Left lung (tissue), 10 donors: ENCODE data around the gene TBL1X. TPM values are rescaled to one million over a fixed set of nuclear protein-coding genes. Genes with fewer than 3 reads are reported as not detected.

ENCODE experiments used
- ATAC-seq: fragments of 200-7000 bp; cut with Tn5 transposase; one replicate; pipeline ENCODE4 v1.9.1; 2020; ENCODE audit warnings: moderate library complexity
- DNase-seq, 4 donors: peaks; one replicate each; pipeline ENCODE4 v3.0.0-alpha.2; 2013 to 2020
- H3K27ac ChIP-seq, 2 donors: fragments of 200-600 bp; sonication (generic) in 1 of 2; one replicate each; pipeline versions ENCODE4 v1.5.0 to v1.8.0; 2020 to 2021
- H3K27me3 ChIP-seq, 2 donors: fragments of 200-600 bp; sonication (generic) in 1 of 2; one replicate each; pipeline versions ENCODE4 v1.5.0 to v1.8.0; 2020 to 2021
- H3K36me3 ChIP-seq, 2 donors: fragments of 200-600 bp; sonication (generic) in 1 of 2; one replicate each; pipeline versions ENCODE4 v1.5.0 to v1.8.0; 2020 to 2021
- H3K4me1 ChIP-seq, 2 donors: fragments of 200-600 bp; one replicate each; pipeline ENCODE4 v1.8.0; 2021
- H3K4me3 ChIP-seq, 2 donors: fragments of 200-600 bp; sonication (generic) in 1 of 2; one replicate each; pipeline versions ENCODE4 v1.5.0 to v1.8.0; 2020 to 2021; ENCODE audit warnings: mild to moderate bottlenecking in 1 of 2
- H3K9me3 ChIP-seq, 2 donors: fragments of 200-600 bp; sonication (generic) in 1 of 2; one replicate each; pipeline versions ENCODE4 v1.5.0 to v1.8.0; 2020 to 2021
- intact Hi-C, 2 donors: fragments of 100-400 bp; cut with DNase I; formaldehyde crosslinking; loops; one replicate each; pipeline versions ENCODE4 v1.11.2 to v1.14.2; 2022
- polyA plus RNA-seq, 6 donors: library from polyadenylated mRNA; unstranded; fragments of 120-200 nt; gene quantifications; one replicate each; pipeline ENCODE4 v1.2.1, GENCODE V29; 2013; ENCODE audit not compliant: insufficient read length in 6 of 6
- total RNA-seq, 2 donors: library from RNA; stranded (reverse); fragmentation: NEBNext Ultra II Directional; extraction: Animal tissue kit (Norgen Biotek cat#: 25700); gene quantifications; one replicate each; pipeline ENCODE4 v1.2.1, GENCODE V29; 2021
- TF ChIP-seq, protein P1 (sequence below), 2 donors: fragments of 200-600 bp; sonication (generic) in 1 of 2; IDR thresholded peaks; one replicate each; pipeline versions ENCODE4 v1.5.0 to v1.8.0; 2021; ENCODE audit warnings: antibody characterized with exemption in 2 of 2
- donor health status: DM: no; HTN: yes; CAD: no.
- donor health status: DM: no; HTN: no; CAD: no.

TBL1X gene
- total and polyA plus RNA-seq, 8 donors = 13.4 to 24.6 (median 21.6) TPM

DNA sequence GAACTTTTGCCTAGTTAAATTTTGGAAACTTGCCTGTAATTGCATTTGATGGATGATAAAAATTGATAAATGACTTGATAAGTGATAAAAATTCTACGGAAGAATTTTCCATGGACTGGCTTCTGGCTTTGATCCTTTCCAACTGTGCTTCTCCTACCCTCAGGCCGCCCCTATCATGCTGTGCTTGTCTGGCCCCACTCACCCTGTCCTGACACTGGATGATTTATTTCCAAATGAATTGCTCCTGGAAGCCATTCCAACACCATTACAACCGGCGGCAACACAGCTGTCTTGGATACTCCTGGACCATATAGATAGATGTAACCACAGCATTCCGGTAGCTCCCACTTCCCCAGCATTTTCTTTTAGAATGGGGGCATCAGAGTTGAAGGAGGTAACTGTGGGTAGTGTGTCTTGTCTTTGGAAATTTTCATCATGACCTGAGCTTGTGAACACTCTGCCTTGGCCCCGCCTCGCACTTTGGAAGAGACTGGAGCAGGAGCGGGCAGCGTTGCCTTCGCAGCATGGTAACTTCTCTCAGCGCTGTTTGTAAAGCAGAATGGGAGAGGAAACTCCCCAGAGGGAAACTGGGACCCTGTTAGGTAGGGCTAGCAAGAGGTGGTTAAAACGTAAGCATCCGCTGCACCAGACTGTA is 77.4 kb downstream of the TBL1X start:
- no peak overlapping the region for H3K4me3 ChIP-seq
- intact Hi-C loops = no loop called here
- no peaks in the 10 kb centered on the region for H3K4me1 ChIP-seq
- ATAC-seq = no peak
- no peaks in the 10 kb centered on the region for H3K9me3 ChIP-seq
- H3K27me3 ChIP-seq = no peaks in the 10 kb centered on the region
- TF ChIP-seq, protein P1, sequence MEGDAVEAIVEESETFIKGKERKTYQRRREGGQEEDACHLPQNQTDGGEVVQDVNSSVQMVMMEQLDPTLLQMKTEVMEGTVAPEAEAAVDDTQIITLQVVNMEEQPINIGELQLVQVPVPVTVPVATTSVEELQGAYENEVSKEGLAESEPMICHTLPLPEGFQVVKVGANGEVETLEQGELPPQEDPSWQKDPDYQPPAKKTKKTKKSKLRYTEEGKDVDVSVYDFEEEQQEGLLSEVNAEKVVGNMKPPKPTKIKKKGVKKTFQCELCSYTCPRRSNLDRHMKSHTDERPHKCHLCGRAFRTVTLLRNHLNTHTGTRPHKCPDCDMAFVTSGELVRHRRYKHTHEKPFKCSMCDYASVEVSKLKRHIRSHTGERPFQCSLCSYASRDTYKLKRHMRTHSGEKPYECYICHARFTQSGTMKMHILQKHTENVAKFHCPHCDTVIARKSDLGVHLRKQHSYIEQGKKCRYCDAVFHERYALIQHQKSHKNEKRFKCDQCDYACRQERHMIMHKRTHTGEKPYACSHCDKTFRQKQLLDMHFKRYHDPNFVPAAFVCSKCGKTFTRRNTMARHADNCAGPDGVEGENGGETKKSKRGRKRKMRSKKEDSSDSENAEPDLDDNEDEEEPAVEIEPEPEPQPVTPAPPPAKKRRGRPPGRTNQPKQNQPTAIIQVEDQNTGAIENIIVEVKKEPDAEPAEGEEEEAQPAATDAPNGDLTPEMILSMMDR (IDR thresholded peaks at IDR 0.05) = no peak
- H3K36me3 ChIP-seq = no peaks in the 10 kb centered on the region
- H3K27ac ChIP-seq = no peak overlapping the region
- no peak for DNase-seq

GRCh38 chrX:9542761-9543111 is 77.9 kb downstream of the TBL1X start:
- no peaks in the 10 kb centered on the region for H3K27me3 ChIP-seq
- no peaks in the 10 kb centered on the region for H3K4me1 ChIP-seq
- H3K9me3 ChIP-seq = no peaks in the 10 kb centered on the region
- H3K36me3 ChIP-seq = no peaks in the 10 kb centered on the region
- intact Hi-C loops = no loop called here
- TF ChIP-seq, protein P1 (IDR thresholded peaks at IDR 0.05) = no peak
- H3K4me3 ChIP-seq = no peak overlapping the region
- DNase-seq = no peak
- ATAC-seq = no peak
- no peak overlapping the region for H3K27ac ChIP-seq

- Histone ChIP-seq H3K4me3 (no peak overlapping the region), H3K4me1 (no peaks in the 10 kb centered on the region), H3K27me3 (no peaks in the 10 kb centered on the region), H3K27ac (no peak overlapping the region), H3K36me3 (no peaks in the 10 kb centered on the region), H3K9me3 (no peaks in the 10 kb centered on the region)
- TF ChIP-seq, protein P1 (IDR thresholded peaks at IDR 0.05) = no peak
- intact Hi-C loops = no loop called here
- DNase-seq (no peak), ATAC-seq (no peak)
These were observed 90.5 kb downstream of the TBL1X start for GRCh38 chrX:9555354-9555753.

GRCh38 chrX:9557091-9557490 is 92.2 kb downstream of the TBL1X start:
- DNase-seq = no peak
- Histone ChIP-seq H3K4me1 (no peaks in the 10 kb centered on the region), H3K4me3 (no peak overlapping the region), H3K36me3 (no peaks in the 10 kb centered on the region), H3K27me3 (no peaks in the 10 kb centered on the region), H3K27ac (no peak overlapping the region), H3K9me3 (no peaks in the 10 kb centered on the region)
- TF ChIP-seq, protein P1 (IDR thresholded peaks at IDR 0.05) = no peak
- no peak for ATAC-seq
- intact Hi-C loops = no loop called here

- DNase-seq (no peak), ATAC-seq (no peak)
- intact Hi-C loops = no loop called here
- H3K27ac ChIP-seq = no peak overlapping the region
- no peaks in the 10 kb centered on the region for H3K4me1 ChIP-seq
- no peaks in the 10 kb centered on the region for H3K36me3 ChIP-seq
- H3K4me3 ChIP-seq = no peak overlapping the region
- TF ChIP-seq, protein P1 (IDR thresholded peaks at IDR 0.05) = no peak
- no peaks in the 10 kb centered on the region for H3K27me3 ChIP-seq
- H3K9me3 ChIP-seq = no peaks in the 10 kb centered on the region
These were observed 92.7 kb downstream of the TBL1X start for GRCh38 chrX:9557521-9557920.
